GM23338 (cell line): Measurements from ENCODE around the gene GPA33. TPM values are rescaled to one million over a fixed set of nuclear protein-coding genes. Genes with fewer than 3 reads are reported as not detected.

ENCODE experiments used
- ATAC-seq: fragments of 200-7000 bp; cut with Tn5 transposase; 3 replicates; pipeline ENCODE4 v1.9.1; 2020
- DNase-seq: peaks from one replicate; pipeline ENCODE4 v3.0.0-alpha.2; 2015; ENCODE audit warnings: low spot score
- H2AFZ ChIP-seq: fragments of 200-600 bp; sonication (generic); 2 replicates; pipeline ENCODE4 v1.8.0; 2016; ENCODE audit warnings: antibody characterized with exemption, mild to moderate bottlenecking, moderate library complexity
- H3F3A ChIP-seq: fragments of 200-600 bp; sonication (generic); replicated peaks from 2 replicates; pipeline ENCODE4 v1.8.0; 2017; ENCODE audit warnings: antibody characterized with exemption, mixed run types, low read depth
- H3K27ac ChIP-seq: fragments of 200-600 bp; sonication (generic); 2 replicates; pipeline ENCODE4 v1.6.1; 2016; ENCODE audit warnings: low read depth
- H3K27me3 ChIP-seq: fragments of 200-600 bp; sonication (generic); 2 replicates; pipeline ENCODE4 v1.8.0; 2016; ENCODE audit warnings: mild to moderate bottlenecking, mixed run types, moderate library complexity; ENCODE audit not compliant: insufficient read depth
- H3K36me3 ChIP-seq: fragments of 200-600 bp; sonication (generic); 2 replicates; pipeline ENCODE4 v1.8.0; 2016; ENCODE audit warnings: mild to moderate bottlenecking; ENCODE audit not compliant: insufficient read depth
- H3K4me1 ChIP-seq: fragments of 200-600 bp; sonication (generic); 2 replicates; pipeline ENCODE4 v1.8.0; 2016; ENCODE audit warnings: mild to moderate bottlenecking, moderate library complexity; ENCODE audit not compliant: insufficient read depth
- H3K4me2 ChIP-seq: fragments of 200-600 bp; sonication (generic); 2 replicates; pipeline ENCODE4 v1.7.1; 2017; ENCODE audit warnings: mixed run types
- H3K4me3 ChIP-seq: fragments of 200-600 bp; sonication (generic); 2 replicates; pipeline ENCODE4 v1.6.1; 2016; ENCODE audit warnings: mixed run types
- H3K79me2 ChIP-seq: fragments of 200-600 bp; sonication (generic); replicated peaks from 2 replicates; pipeline ENCODE4 v1.8.0; 2017; ENCODE audit warnings: mild to moderate bottlenecking; ENCODE audit not compliant: insufficient read depth
- H3K9me2 ChIP-seq: fragments of 200-600 bp; sonication (generic); 2 replicates; pipeline ENCODE4 v1.8.0; 2017; ENCODE audit not compliant: insufficient read depth
- H4K20me1 ChIP-seq: fragments of 200-600 bp; sonication (generic); replicated peaks from 2 replicates; pipeline ENCODE4 v1.8.0; 2017; ENCODE audit warnings: mild to moderate bottlenecking; ENCODE audit not compliant: insufficient read depth
- H3K27ac Mint-ChIP-seq: 2 replicates; pipeline ENCODE4 v1.8.0; 2020; ENCODE audit warnings: inconsistent platforms, mild to moderate bottlenecking, moderate library complexity, mixed read lengths
- H3K27me3 Mint-ChIP-seq: 3 replicates; pipeline ENCODE4 v1.8.0; 2022; ENCODE audit warnings: low read depth, mild to moderate bottlenecking, moderate library complexity, mixed read lengths, inconsistent platforms; ENCODE audit not compliant: insufficient read depth, poor library complexity
- H3K36me3 Mint-ChIP-seq: 3 replicates; pipeline ENCODE4 v1.8.0; 2021; ENCODE audit warnings: low read depth, mild to moderate bottlenecking, inconsistent platforms, moderate library complexity, mixed read lengths
- H3K4me1 Mint-ChIP-seq: 3 replicates; pipeline ENCODE4 v1.8.0; 2020; ENCODE audit warnings: mild to moderate bottlenecking, inconsistent platforms, mixed read lengths
- H3K4me3 Mint-ChIP-seq: 3 replicates; pipeline ENCODE4 v1.8.0; 2021; ENCODE audit warnings: moderate library complexity, mild to moderate bottlenecking, inconsistent platforms, mixed read lengths
- H3K9me3 Mint-ChIP-seq: 3 replicates; pipeline ENCODE4 v1.8.0; 2020; ENCODE audit warnings: moderate library complexity, mild to moderate bottlenecking, inconsistent platforms, mixed read lengths
- CREB1 ChIP-seq: fragments of 250-450 bp; sonication (Bioruptor Pico); IDR thresholded peaks from 2 replicates; pipeline ENCODE4 v1.5.0; 2020; ENCODE audit warnings: low read depth, mild to moderate bottlenecking, moderate library complexity
- CTCF ChIP-seq, 2 experiments: fragments of 200-600 bp in 1 of 2; sonication (generic) in 1 of 2; conservative IDR thresholded peaks; 2 replicates each; pipeline versions ENCODE4 v1.5.1 to v1.6.1; 2016 to 2017; ENCODE audit warnings: antibody characterized with exemption in 2 of 2, low read depth in 2 of 2, mild to moderate bottlenecking in 2 of 2, moderate library complexity in 1 of 2
- EZH2 ChIP-seq: fragments of 200-600 bp; sonication (generic); IDR thresholded peaks from one replicate; pipeline ENCODE4 v1.8.0; 2017; ENCODE audit warnings: antibody characterized with exemption, mild to moderate bottlenecking, low read depth; ENCODE audit not compliant: unreplicated experiment
- NANOG ChIP-seq: IDR thresholded peaks from 2 replicates; pipeline ENCODE4 v1.6.1; 2016; ENCODE audit warnings: antibody characterized with exemption, borderline replicate concordance
- REST ChIP-seq: IDR thresholded peaks from one replicate; pipeline ENCODE4 v1.6.1; 2018; ENCODE audit warnings: antibody characterized with exemption; ENCODE audit not compliant: unreplicated experiment
- STAT1 ChIP-seq: IDR thresholded peaks from one replicate; pipeline ENCODE4 v1.6.1; 2016; ENCODE audit warnings: antibody characterized with exemption; ENCODE audit not compliant: unreplicated experiment
- ZNF114 ChIP-seq: fragments of 250-450 bp; sonication (Bioruptor Pico); IDR thresholded peaks from 2 replicates; pipeline ENCODE4 v1.5.0; 2020; ENCODE audit warnings: mild to moderate bottlenecking, moderate library complexity
- ZNF462 ChIP-seq: fragments of 250-450 bp; sonication (Bioruptor Pico); IDR thresholded peaks from 2 replicates; pipeline ENCODE4 v1.5.0; 2020; ENCODE audit warnings: mild to moderate bottlenecking, moderate library complexity
- polyA plus RNA-seq: library from polyadenylated mRNA; unstranded; fragments of >200 nt; fragmentation: Nextera tagmentation; extraction: Ambion mirVana; gene quantifications from 2 replicates; pipeline ENCODE4 v1.2.1, GENCODE V29; 2016
- total RNA-seq: library from RNA; depleted of rRNA; stranded (reverse); fragments of >200 nt; shearing (Covaris generic); gene quantifications from 2 replicates; pipeline ENCODE4 v1.2.3, GENCODE V29; 2014

Gene GPA33
- total and polyA plus RNA-seq, 2 experiments from 2014 or later, result 0.10 to 0.28 TPM

GRCh38 chr1:167013108-167013929, 76.9 kb downstream of the GPA33 start (continued):
- TF ChIP-seq ZNF462 (CRISPR knock-in tag) (no peak), CREB1 (no peak)

GRCh38 chr1:167012570-167012969, 77.6 kb downstream of the GPA33 start:
- Histone ChIP-seq H3K79me2 (no peaks in the 10 kb centered on the region), H3K36me3 (no peaks in the 10 kb centered on the region), H3F3A (no peaks in the 10 kb centered on the region), H2AFZ (no peak overlapping the region), H3K4me3 (no peak overlapping the region), H3K27me3 (no peaks in the 10 kb centered on the region), H3K27ac (no peak overlapping the region), H3K4me1 (no peaks in the 10 kb centered on the region), H4K20me1 (no peaks in the 10 kb centered on the region), H3K9me2 (no peaks in the 10 kb centered on the region), H3K4me2 (no peak overlapping the region)
- H3K27ac Mint-ChIP-seq, result no peak overlapping the region
- H3K36me3 Mint-ChIP-seq, result no peaks in the 10 kb centered on the region
- ATAC-seq, result no peak
- H3K9me3 Mint-ChIP-seq, result no peaks in the 10 kb centered on the region
- no peak overlapping the region for H3K4me3 Mint-ChIP-seq
- DNase-seq, result no peak
- no peaks in the 10 kb centered on the region for H3K4me1 Mint-ChIP-seq
- no peaks in the 10 kb centered on the region for H3K27me3 Mint-ChIP-seq
- TF ChIP-seq STAT1, result no peak
- no peak for TF ChIP-seq REST
- no peak for TF ChIP-seq EZH2
- TF ChIP-seq CTCF (conservative IDR thresholded peaks at IDR 0.05; ENCODE audit: low read depth in 2 of 2), result no peak
- no peak for TF ChIP-seq NANOG
- TF ChIP-seq ZNF114 (CRISPR knock-in tag), result no peak
